Posterior cingulate gyrus (tissue), 11 donors: ENCODE data around the gene CNGA4.
A peak's percentile ranks its signal among the peaks of the same experiment; 100 is the strongest.

Experiments used
- DNase-seq, 10 donors: peaks; one replicate each; pipeline versions ENCODE4 v3.0.0 to v3.0.0-alpha.2; 2020 to 2021; ENCODE audit warnings: mixed read lengths in 3 of 10
- intact Hi-C: fragments of 100-400 bp; cut with DNase I; formaldehyde crosslinking; loops from one replicate; pipeline ENCODE4 v1.15.1; 2023

CNGA4 gene, protein sequence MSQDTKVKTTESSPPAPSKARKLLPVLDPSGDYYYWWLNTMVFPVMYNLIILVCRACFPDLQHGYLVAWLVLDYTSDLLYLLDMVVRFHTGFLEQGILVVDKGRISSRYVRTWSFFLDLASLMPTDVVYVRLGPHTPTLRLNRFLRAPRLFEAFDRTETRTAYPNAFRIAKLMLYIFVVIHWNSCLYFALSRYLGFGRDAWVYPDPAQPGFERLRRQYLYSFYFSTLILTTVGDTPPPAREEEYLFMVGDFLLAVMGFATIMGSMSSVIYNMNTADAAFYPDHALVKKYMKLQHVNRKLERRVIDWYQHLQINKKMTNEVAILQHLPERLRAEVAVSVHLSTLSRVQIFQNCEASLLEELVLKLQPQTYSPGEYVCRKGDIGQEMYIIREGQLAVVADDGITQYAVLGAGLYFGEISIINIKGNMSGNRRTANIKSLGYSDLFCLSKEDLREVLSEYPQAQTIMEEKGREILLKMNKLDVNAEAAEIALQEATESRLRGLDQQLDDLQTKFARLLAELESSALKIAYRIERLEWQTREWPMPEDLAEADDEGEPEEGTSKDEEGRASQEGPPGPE

DNA sequence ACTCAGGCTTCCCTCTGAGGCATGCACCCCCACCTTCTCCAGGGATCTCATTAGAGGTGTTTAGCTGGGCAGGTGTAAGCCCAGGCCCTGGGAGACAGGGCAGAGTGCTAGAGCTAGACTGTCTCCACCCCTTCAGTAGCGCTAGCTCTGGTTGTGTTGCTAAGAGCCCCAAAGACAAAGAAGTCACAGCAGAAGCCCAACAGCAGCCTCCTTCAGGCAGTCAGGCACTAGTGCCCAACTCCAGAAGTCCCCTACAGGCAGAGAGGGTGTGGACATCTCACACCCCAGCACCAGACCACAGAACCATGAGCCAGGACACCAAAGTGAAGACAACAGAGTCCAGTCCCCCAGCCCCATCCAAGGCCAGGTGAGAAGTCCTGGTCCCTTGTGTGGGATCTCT, at the start of gene CNGA4:
Gene CNGA4 (plus strand): TSS at position 188 of the 400 bp plus-strand sequence. CDS start 118 bp downstream, at position 306.
- DNase-seq, result no peak
- intact Hi-C loops, result no loop called here

DNA sequence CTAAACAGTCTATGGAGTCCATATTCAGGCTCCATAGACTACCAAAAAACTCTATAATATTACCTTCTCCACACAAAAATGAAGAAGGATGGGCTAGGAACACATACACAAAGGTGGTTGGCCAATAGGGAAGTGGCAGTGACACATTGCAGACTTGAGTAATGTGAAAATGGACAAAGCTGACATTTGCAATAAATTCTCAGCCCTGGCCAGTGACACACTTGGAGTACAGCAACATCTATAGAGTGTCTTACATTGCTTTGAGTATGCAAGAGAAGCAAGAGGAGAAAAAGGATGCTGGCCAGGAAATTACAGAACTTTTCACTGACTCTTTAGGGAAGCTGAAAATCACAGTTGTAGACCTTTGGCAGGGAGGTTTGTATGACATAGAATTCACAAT, 47.1 kb upstream of the CNGA4 start:
- DNase-seq, result no peak
- intact Hi-C loops, result no loop called here

DNA sequence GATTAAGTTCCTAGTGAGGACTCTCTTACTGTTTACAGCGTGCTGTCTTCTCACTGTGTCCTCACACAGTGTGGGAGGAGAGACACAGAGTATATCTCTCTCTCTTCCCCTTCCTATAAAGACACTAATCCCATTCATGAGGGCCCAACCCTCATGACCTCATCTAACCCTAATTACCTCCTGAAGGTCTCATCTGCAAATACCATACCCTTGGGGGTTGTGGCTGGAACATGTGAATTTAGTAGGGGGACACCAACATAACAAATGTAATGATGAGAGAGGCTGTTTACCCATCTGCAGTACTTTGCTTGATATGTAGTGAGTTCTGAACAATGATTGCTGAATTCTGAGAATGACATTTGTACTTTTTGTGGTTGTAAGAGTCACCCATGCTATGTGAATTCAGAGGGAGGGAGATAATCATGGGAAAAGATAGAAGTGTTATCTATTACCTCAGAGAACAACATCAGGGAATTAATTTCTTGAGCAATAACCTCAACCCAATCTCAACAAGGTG, 44.8 kb upstream of the CNGA4 start:
- intact Hi-C loops, result no loop called here
- no peak for DNase-seq

DNA sequence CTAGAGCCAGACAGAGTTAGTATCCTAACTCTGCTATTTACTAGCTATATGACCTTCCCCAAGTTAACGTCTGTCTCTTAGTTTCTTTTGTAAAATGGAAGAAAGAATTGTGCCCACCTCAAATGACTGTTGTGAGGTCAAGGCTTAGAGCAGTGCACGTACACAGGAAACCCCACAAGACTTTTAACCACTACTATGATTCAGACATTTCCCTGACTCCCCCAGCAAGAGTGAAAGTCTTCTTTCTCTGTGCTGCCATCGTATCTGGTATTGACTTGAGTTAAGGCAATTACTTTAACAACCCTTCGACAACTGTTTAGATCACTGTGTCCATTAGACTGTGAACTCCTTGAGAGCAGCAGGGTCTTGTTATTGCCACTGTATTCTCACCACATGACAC, 42.5 kb upstream of the CNGA4 start:
- intact Hi-C loops, result no loop called here
- no peak for DNase-seq

DNA sequence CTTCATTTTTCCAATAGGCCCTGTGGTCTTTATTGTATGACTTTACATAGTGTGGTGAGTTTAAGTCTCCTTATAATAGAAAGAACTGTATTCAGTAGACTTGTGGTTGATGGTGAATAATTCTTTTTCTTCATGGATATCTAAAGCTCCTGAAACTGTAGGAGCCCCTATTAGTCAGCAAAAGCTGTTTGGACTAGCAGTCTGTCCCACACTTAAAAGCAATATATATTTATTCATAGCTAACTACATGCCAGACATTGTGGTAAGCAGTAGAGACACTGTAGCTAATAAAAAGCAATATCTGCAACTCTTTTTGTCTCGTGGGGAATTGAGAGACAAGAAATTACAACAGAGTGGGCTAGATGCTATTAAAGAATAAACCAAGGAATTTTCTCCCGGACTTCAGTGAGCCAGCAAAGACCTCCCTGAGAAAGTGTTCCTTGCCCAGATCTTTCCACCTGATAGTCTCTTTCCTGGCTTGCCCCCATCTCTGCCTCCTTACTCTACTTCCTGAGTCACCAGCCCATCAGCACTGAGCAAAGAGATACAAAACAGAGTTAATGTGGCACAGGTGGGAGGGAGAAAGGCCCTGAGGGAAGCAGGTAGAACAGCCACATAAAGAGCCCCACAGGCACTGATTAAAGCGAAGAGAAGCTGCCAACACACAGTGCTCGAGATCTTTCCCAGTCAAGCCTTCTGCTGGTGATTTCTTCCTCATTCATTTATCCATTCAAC, 41.3 kb upstream of the CNGA4 start:
- DNase-seq, result no peak
- intact Hi-C loops, result no loop called here

DNA sequence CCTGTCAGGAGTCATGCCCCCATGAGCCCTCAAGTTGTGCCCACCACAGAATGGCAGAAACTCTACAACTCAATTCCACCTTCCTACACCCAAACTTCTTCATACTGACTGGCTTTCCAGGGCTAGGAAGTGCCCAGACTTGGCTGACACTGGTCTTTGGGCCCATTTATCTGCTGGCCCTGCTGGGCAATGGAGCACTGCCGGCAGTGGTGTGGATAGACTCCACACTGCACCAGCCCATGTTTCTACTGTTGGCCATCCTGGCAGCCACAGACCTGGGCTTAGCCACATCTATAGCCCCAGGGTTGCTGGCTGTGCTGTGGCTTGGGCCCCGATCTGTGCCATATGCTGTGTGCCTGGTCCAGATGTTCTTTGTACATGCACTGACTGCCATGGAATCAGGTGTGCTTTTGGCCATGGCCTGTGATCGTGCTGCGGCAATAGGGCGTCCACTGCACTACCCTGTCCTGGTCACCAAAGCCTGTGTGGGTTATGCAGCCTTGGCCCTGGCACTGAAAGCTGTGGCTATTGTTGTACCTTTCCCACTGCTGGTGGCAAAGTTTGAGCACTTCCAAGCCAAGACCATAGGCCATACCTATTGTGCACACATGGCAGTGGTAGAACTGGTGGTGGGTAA, 39.6 kb upstream of the CNGA4 start, which contains the start of gene OR52W1:
Gene OR52W1 (plus strand): TSS at position 51 of the 637 bp plus-strand sequence. CDS start 0 bp downstream, at position 51.
- DNase-seq, result no peak
- intact Hi-C loops, result no loop called here

DNA sequence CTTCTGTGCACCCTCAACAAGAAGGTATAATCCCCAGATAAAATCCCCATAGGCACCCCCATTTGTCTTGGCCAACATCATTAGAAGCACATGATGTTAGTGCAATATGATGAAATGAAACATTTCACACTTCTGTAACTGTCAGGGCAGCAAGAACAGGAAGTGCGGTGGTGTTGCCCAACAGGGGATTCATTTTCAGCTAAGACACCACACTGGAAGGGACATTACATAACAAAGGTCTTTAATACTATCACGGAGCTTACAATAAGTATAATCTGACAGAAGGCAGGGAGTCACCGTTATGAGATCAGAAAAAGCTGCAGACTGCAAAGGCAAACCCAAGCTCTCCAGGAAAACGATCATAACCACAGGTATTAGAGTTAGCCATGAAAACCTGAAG, 37.9 kb upstream of the CNGA4 start:
- intact Hi-C loops, result no loop called here
- peak in 1 of 10 donors; percentile 24 for DNase-seq

DNA sequence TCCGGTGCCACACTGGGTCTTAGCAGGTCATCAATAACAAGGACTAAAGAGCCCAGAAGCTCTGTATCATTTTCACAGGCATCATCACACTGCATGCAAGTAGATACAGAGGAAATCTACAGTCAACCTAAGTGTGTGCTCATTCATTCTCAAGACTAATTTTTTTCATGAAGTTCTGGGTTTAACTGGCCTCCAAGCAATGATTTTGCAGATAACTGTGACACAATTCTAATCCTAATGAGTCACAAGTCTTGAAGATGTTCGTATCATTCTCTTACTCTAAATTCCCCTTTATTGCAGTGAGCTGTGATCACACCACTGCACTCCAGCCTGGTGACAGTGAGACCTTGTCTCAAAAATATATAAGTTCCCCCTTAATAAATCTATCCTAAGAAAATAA, 37.4 kb upstream of the CNGA4 start:
- DNase-seq, result no peak
- intact Hi-C loops, result no loop called here

DNA sequence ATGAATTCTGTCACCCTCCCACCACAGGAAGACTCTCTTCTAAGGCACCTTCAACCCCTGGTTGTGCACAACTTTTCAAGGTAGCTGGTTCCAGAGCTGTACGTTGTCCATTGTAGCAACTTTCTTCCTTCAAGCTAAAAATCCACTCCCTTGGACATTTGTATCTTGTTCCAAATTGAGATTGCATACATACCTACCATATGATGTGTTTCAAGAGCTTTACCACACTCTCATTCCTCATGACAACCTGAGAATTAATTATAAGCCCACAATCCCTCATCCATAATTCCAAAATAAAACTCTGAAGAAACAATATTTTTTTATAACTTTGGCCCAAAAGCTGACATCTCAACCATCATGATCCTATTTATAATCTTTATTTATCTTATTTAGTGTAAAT, 36.8 kb upstream of the CNGA4 start:
- intact Hi-C loops, result no loop called here
- no peak for DNase-seq

DNA sequence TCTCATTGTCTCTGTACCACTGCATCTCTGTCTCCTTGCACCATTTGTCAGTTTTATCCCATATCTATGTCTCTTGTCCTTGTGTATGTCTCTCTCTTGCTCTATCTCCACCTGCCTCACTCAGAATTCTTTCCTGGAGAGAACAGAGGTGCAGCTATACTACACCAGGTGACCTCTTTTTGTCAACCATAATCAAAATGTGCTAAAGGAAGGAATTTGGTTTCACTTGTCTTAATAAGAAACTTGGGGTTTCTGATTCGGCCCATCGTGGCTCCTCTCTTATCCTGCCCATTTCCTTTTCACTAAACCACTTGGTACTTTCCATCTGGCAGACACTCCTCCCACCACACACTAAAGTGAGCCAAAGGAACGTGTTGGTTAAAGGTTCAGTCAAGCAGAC, 35.6 kb upstream of the CNGA4 start:
- intact Hi-C loops, result no loop called here
- DNase-seq, result no peak

DNA sequence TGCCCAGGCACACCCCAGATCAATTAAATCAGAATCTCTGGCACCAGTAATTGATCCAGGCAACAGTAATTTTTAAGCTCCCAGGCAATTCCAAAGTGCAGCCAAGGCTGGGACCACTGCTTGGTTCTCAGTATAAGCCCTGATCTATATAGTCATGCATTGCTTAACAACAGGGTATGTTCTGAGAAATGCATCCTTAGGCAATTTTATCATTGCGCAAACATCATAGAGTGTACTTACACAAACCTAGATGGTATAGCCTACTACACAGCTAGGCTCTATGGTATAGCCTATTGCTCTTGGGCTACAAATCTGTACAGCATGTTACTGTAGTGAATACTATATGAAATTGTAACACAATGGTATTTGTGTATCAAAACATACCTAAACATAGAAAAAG, 34.2 kb upstream of the CNGA4 start:
- intact Hi-C loops, result no loop called here
- no peak for DNase-seq

DNA sequence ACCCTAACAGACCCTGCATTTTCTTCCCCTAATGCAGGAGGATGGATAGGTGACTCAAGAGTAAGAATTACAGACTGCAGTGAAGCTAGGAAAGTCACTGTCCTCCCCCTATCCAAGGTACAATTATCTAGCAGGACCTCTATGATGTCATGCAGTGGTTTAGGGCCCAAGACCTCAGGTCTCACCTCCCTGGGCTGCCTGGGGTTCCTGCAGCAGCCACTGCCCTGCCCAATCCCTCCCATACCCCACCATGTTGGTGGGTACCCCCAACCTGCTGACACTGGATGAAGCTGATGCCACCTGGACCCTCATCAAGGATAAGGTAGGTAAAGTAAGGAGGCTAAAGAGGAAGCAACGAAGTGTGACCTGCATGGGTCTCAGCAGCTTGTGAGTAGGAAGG, 33.5 kb upstream of the CNGA4 start, which contains the start of gene C11orf42:
Gene C11orf42 (plus strand): TSS at position 192 of the 400 bp plus-strand sequence. CDS start 59 bp downstream, at position 251.
- intact Hi-C loops, result no loop called here

DNA sequence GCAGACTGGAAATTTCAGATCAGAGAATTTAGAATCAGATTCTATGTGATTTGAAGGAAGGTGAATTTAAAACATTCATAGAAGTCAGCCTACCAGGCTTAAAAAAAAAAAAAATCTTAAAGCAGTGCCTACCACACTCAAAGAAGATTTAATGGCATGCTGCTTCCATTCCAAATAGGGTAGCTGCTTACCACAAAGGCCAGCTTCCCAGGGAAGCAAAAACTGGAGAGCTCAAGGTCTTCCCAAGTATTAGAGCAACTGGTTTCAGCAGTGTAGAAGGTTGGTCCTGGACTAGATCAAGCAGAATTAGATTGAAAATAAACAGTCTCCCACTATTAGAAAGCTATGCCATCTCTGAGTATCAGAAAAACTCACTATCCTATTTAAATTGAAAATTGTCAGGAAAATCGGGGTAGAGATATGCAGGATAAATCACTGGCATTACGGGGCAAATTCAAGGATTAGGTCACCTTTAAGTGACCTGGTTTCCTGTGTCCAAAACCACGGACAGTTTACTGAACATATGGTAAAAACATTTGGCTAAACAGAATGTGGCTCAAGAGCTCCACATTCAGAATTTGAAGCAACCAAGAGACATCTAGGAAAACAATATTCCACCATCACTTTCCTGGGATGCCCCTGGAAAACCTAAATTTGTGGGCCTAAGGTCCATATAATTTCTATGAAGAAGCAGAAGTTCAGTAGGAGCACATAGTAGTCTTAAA, 32.3 kb upstream of the CNGA4 start:
- no peak for DNase-seq
- intact Hi-C loops, result no loop called here

More for the DNA sequence above, 33.5 kb upstream of the CNGA4 start, which contains the start of gene C11orf42:
- DNase-seq, result no peak

DNA sequence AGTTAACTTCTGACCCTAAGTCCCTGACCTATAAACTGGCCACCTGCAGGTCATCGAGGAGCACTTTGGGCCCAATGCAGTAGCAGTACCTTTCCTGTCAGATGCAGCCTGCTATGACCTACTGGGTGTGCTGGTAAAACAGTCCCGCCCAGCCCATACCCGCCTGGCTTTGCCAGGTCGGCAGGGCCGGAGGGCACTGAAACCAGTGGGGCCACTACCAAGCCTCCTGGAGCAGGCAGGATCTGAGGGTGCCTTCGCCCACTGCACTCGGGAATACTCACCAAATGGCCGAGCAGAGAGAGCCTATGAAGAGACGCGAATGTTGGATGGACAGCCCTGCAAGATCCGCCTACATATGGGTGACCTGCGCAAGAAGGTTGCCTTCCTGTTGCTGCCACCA, 29.1 kb upstream of the CNGA4 start:
- intact Hi-C loops, result no loop called here
- DNase-seq, result no peak

DNA sequence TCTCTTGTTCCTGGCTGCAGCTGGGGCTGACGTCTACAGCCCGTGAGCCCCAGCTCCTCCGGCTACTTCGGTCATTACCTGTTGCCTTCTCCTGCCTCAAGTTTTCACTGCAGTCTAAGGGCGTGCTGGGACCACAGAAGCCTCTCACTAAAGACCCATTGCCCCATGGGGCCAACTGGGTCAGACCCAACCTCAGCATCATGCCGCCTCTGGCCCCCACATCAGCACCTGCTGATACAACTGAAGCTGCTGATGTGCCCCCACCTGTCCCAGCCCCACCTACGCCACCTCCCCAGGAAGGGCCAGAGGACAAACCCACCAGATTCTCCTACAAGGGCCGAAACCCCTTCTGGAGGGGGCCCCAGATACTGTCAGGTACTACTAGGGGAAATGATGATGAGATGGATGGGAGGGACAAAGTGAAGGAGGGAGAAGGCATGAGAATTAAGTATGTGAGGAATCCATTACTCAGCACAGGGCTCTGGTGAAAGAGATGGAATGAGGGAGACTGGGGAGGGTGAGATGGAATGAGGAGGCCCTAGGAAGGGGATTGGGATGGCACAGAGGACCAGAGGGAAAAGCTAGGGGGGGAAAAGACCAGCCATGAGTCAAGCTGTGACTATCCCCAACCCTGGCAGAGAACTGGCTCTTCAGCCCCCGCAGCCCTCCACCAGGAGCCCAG, 28.5 kb upstream of the CNGA4 start:
- intact Hi-C loops, result no loop called here
- peak in 1 of 10 donors; percentile 76 for DNase-seq

DNA sequence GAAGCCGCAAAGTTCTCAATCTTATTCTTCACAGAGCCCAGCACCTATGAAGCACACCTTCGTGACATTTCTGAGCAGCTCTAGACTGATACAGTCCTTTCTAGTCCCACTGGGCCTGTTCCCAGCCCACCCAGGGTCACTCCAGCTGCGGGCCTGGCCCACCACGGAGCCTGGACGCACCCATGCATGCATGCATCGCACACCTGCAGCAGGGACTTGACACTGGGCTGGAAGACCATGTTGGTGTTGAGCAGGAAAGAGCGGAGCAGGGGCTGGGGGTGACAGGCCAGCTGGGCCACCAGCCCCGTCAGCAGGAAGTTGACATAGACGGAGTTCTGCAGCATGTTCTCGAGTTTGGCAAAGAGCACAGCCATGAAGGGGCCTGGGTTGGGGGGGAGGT, 24.4 kb upstream of the CNGA4 start:
- intact Hi-C loops, result no loop called here
- peak in 1 of 10 donors; percentile 77 for DNase-seq

DNA sequence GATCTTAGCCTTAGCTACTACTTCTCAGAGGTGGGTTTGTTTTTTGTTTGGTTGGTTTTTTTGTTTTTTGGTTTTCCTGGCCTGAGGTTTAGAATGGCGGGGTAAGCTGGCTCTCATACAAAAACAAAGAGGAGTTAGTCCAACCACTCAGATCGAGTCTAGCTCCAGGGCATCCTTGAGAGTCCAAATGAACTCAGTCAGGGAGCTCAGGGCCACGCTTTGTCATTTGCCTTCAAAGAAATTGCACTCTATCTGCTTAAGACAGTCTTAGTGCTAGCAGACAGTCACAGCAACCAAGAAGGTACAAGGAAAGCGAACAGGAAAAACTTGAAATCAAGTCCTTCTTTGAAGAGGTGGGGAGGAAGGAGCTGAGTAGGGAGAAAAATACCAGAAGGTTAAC, 22.4 kb upstream of the CNGA4 start:
- intact Hi-C loops, result no loop called here
- no peak for DNase-seq

DNA sequence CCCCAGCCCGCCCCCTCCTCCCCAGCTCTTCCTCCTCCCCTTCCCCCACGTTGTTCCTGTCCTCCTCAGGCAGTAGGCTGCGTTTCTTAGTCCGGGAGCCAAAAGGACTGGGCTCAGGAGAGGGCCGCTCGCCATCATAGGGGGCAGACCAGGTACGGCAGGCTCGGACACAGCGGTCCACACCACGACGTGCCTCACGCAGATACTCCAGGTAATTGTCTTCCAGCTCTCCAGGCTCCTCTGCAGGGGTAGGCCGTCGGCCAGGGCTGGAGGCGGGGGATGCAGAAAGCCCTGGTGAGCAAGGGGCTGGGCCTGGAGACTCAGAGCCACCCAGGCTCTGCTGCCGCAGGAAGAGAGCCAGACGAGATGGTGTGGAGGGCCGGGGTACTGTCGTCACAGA, 21.2 kb upstream of the CNGA4 start:
- no peak for DNase-seq
- intact Hi-C loops, result no loop called here

DNA sequence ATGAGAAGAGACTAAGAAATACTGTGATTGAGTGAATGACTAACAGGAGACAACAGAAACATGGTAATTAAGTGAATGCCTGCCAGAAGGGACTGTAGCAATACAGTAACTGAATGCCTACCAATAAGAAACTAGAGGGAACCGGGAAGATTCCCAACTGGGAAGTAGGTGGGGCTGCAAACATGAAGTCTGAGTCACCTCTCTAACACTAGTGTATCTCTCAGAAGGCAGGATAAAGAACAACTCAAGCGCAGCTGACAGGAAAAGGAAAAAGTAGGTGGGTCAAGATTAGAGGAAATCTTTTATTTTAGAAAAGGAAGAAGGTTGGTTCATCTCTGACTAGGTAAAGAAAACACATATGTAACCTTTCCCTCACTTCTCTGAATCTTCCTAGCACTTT, 19.5 kb upstream of the CNGA4 start:
- DNase-seq, result no peak

More for the DNA sequence above, 19.5 kb upstream of the CNGA4 start:
- intact Hi-C loops, result no loop called here
